Dedifferentiated amniotic fluid mesenchymal stem cell (primary cell): ENCODE measurements around the gene SNX3.

Experiments used
- DNase-seq: peaks from one replicate; pipeline ENCODE4 v3.0.0-alpha.2; 2016; ENCODE audit errors: extremely low spot score

Gene SNX3

DNA sequence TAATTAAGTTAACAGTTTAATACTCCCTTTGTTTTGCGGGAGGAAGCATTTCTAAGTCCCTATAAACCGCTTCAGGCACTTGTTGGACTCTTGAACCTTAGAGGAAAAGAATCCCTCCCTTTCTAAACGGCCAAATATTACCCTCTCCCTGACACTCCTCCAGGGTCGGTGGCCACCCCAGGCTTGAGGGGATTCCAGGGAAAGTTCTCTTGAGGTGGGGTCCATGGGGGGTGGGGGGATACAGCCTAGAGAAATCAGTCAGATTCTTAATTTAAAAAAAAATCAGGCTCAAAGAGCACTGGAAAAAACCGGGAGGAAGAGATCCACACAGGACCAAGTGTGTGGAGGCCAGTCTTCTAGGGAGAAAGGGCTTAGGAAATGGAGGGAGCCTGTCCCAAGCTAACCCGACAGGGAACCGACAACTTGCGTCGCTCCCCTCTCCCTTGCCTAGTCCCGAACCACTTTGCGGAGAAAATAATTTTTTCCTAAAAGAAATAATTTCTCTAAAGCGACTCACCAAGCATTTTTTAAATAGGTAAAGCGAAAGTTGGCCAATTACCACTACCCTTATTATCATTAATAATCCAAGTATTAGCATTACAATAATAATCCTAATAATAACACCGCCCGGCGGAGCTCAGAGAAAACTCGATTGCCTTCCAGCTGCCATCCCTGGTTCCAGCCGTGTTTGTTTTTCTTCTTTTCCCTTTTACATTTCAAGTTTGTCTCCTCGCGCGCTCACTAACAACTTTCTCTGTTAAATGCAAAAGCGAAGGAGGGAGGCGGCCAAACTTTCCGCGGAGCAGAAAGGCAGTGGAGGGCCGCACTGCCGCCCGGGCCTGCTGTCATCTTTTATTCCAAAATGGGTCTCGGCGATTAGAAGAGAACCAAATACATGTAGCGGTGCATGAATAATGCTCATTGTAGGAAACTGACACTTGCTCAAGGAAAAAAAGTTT is 90.2 kb downstream of the SNX3 start:
- no peak for DNase-seq

DNA sequence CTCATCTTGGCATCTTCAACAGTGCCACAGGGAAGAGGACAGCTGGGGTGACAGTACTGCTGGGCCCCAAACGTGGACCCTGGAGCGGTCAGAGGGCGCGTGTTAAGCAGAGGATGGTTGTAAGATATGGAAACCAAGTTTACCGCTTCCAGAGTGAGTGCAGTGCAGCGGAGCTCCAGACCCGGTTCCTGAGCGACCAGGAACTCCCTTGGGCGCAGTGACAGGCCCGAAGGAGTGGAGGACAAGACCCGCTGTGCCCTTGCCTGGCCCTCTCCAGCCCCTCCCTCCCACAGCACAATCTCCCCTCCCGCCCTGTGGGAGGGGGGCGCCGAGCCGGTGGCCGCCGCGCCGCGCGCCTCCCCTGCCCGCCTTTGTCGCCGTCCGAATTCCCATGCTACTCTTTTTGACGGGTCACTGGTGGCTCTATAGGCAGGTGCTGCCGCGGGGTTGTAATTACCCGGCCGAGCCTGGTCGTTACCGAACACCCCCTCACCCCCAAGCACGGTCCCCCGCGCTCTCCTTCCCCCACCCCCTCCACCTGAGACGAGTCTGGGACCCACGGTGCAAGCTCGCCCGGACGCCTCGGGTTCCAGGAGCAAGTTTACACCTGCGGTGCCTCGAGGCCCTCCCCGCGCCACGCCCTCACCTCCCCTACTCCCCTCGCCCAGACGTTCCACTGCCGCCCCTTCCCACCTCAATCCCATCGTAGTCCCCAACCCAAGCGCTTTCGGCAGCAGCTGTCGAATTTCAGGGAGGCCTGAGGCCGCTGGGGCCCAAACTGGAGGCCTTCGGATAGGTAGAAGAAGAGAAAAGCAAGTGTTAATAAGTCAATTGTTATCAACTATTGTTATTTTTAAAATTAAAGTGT is 91.1 kb downstream of the SNX3 start:
- no peak for DNase-seq

DNA sequence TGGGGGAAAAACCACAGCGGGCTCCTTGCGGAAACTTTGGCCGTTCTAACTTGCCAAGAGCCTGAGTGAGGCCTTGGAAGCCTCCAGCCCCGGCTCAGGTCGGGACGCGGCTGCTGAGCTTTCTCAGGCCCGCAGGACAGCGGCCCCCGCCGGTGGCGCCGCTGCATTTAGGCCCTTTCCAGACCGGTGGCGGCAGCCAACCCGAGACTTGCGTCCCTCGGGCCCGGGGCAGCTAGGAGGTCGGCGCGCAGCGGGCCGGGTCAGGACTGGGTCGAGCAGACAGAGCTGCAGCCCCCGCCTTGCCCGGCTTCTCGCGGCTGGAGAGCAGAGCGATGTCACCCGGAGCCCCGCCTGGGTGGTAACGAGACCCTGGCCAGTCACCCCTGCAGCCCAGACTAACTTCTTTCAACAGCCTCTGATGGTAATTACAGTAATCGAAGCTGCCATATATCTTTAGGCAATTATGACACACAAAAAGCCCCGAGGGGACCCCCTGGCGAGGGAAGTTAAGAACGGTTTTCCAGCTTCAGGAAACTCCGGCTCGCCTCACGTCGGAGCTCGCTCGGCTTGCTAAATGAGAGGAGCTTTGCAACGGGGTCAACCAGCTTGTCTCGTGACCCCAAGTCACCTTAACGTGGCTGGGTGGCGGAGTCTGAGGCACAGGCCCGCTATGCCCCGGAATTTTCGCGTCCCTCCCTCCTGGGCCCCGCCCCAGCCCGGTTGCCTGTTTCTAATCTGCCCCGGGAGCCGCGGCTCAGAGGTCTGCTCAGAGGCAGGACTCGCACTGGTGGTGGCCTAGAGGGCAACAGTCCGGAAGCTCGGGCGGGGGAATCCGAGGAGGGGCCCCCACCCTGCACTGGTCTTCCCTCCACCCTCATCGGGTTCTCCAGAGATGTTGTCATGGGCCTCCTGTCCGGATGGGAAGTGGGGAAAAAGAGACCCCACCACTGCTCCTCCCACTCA is 92.1 kb downstream of the SNX3 start:
- no peak for DNase-seq

DNA sequence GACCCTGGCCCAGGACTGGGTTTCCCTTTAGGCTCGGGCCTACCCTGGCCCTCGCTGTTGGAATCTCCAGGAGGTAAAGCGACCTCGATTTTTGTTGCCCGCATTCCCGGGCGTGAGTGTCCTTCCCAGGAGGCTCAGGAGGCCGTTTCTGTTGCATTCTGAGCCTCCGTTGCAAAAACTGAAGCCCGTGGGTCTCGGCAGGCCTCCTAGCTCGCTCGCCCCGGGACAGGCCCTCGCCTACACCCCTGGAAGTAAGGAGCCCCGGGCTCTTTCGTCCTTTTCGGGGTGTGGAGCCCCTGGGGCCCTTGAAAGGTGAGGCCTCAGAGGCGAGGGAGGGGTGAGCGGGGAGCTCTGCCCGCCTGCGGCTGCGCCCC is 92.8 kb downstream of the SNX3 start:
- DNase-seq: no peak

DNA sequence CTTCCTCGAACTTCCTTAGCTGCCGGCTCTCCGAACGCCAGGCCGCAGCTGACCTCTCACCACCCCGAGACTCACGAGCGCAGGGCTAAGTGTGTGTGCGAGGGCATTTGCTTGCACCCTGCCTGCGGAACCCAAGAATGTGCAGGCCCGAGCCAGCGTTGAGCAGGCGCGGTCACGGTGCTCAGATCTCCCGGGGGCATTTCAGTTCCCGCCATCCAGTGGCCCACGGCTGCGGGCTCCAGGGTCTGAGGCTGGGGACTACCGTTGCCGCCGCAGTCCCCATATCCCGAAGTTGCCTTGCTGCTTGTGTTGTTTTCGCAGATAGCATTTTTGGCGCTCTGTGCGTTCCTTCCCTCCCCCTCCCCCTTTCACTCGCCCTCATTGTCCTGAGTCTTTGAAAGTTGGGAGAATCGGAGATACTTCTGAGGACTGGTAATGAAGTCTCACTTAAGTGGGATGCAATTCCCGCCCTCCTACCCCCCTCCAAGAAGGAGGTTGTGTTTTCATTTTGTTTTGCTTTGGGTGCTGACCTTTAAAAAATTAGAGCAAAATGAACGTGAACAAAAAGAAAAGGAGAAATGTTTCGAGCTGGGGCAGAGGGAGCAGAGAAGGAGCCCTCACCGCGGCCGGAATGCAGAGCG is 93.3 kb downstream of the SNX3 start:
- no peak for DNase-seq

DNA sequence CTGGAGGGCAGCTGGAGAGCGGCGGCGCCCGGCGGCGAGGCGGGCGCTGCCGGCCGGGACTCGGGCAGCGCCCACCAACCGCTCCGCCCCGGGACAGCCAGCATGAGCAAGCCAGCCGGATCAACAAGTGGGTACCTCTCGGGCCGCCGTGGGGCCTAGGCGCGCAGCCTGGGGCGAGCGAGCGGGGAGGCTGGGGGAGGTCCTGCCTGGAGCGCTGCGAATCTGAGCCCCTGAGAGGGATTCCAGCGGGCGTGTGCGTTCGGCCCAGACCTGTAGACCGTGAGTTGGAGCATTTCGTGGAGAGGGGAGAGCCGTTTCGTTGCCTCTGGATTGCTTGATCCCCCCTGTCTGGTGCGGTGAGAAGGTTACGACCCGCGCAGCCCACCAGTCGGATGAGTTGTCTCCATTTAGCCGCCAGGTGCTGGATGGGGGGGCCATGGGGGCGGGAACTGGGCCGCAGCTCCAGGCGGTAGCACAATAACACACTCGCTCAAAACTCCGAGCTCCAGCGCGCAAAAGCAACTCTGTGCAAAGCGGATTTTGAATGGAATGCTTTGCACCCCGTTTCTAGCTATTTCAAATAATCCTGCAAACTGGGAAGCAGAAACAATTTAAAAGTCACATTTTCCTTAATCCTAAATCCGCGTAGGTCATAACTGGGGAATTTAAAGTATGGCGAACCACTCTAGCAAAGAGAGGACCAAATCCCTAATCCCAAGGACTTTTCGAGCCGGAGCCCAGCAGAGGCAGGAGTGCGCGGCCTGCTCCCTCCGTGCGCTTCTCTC is 94.0 kb downstream of the SNX3 start:
- no peak for DNase-seq

DNA sequence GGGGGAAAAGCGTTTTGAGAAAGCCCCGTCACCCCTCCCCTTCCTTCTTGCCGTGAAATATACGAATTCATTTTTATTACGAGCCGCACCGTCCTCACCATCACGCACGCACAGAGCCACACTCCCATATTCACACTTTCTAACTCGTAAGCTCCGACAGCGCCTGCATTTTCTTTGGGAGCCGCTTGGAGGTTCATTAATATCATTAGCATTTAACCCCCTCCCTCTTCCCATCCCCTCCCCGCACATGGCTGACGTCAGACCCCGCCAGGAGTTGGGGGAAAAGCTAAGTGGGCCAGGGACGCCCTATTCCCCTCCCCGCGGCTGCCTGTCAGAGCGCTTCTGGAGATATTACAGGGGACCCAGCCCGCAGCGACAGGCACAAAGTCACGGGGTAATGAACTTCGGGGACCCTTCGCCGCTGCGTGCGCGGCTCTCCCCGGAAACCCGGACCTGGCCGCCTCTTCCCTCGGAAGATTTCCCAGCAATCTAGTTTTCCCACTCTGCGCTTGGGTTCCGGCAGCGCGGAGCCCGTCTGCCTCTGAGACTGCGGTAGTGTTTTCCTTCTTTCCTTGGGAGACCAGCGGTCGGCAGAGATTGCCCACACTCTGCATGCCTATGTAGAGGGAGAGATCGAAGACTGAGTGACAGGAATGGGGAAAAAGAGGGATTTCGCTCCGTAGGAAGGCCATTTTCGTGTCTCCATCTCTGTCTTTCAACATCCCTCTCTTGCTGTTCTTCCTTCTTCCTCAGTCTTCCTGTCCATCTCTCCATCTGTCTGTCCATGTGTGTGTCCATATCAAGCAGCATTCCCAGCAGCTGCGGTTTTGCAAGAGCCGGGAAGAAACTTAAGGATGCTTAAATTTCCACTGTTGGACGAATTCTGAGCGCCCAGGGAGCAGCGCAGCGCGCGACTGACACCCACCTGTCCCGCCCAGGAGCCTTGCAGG is 94.9 kb downstream of the SNX3 start, which contains the start of gene NR2E1:
Gene NR2E1 (plus strand): TSS at position 309 of the 950 bp plus-strand sequence. CDS start 744 bp downstream, outside the sequence.
- DNase-seq: no peak

DNA sequence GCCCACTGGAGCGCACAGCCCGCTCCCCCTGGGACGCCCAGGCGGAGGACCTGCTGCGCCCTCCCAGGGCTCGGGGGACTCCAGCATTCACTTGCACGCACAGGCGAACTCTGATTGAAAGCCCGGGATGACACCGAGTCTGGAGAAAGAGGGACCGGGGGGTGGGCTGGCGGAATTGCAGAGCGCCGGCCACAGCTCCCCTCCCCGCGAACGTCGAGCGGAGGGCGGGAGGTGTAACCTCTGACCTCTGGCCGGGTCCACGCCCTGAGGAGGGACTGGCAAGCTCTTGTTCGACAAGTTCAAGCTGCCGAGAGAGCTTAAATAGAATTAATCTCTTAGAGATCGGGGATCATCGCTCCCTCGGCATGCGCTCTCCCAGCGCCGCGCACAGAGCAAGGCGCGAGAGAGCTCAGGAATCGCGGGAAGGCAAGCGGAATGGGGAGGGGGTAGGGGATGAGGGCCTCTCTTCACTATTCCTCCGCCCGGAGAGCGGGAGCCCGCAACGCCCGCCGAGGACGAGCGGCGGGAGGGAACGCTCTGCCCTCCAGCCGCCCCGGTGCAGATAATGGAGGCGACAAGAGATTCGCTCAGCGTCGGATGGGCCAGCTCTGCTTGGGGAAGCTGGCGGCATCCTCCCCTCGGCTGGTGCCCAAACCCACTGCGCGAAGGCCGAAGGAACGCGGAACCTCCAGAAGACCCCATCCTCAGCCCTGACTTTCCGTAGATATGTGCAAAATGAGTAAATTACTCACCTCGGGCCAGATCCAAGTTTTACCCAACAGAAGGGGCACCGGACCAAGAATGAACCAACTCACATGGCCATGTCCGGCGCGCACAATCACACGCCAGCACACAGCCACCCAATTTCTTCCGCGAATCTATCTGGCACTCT is 95.8 kb downstream of the SNX3 start:
- no peak for DNase-seq

DNA sequence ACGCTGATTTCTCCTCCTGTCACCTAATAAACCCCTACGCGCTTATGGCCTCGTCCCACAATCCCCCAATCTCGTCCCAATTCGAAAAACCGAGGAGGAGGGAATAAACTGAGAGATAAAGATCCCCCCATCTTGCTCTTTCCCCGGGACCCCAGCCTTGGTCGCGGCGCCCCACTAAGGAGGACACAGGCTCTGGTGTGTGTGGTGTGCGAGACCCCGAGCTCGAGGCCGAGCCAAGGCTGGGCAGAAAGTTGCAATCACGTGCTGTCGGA is 96.4 kb downstream of the SNX3 start:
- no peak for DNase-seq

DNA sequence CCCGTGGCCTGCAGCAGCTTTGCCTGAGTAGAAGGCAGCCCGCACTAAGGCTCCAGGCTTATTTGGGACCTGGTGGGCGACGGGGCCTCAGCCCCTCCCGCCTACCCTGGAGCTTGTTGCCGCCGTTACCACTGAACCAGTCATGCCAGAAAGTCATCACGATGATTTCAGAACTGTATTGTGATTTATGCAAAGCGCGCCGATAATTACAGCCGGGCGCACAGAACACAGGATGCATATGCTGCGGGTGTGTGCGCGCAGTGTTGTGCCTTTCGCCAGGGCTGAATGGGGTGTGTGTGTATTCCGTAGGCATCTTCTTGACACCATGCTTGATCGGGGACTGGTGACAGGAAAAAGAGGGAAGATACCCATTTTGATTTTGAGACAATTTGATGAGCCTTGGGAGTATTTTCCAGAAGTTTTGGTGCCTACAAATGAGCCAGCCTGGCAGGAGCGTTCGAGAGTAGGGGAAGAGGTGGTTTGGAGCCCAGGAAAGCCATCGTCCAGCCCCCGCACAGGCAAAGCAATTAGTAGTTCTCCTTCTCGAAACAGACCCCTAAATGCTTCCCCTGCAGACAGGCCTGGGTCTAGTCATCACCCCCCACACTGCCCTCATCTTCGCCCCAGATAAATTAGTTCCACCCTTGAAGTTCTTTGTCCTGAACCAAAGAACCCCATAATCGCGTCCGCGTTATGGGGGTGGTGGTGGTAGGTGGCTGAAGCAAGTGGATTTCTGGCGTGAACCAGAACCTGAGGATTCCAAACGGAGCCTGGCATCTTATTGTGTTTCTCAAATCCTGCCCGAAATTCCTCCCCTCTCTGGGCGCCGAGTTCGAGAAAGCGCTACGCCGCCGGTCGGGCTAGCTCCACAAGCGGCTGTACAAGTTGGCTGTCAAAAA is 96.9 kb downstream of the SNX3 start:
- no peak for DNase-seq

DNA sequence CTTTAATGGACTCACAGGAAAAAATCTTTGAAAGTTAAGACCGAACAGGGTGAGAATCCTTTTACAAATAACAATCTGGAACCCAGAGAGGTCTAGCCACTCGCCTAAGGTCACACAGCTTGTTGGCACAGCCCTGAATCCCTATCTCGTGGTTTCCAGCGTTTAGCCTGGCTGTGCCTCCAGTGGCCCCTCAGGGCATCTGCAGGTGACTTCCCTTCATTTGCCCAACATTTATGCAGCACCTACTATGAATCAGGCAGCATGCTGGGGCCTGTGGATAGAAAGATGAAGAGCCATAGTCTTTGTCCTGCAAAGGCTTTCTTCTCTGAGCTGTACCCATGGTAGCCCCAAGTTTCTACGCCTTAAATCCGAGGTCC is 97.6 kb downstream of the SNX3 start:
- no peak for DNase-seq

DNA sequence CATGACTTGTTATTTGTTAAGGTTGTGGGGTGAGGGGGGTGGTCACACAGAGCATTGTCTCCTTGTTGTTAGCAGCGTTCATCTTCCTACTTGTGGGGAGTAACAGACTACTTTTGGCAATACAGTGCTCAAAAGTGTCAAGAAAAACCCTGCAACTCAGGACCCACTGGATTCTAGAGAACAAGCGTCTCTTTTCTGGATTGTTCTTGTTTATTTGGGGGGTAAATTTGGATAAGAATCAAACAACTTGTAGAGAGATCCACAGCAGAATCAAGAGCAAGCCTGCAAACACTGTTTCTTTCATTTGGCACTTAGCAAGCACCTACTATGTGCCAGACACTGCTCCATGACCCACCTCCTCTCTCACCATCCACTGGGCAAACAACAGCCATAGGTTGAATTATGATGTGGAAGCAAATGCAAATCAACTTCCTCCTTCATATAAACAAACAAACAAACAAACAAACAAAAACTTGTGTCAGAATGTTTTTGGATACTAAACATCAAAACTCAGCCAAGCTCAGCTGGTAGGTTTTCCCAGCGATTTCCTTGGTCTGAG is 99.0 kb downstream of the SNX3 start:
- DNase-seq: no peak
